HK-2 (cell line): ENCODE results near the gene FFAR2.
"Not testable (repeated sequence)": the region's sequence is repeated elsewhere in the genome, so short reads cannot be mapped to it uniquely, and the experiment has no call there.

Experiments used
- DNase-seq: peaks from one replicate; pipeline ENCODE4 v3.0.0-alpha.2; 2018; ENCODE audit not compliant: unreplicated experiment

Gene FFAR2

GRCh38 chr19:35447606-35448469 lies at the start of gene FFAR2:
FFAR2 (plus strand) TSS chr19:35448257; CDS start chr19:35449715, 1,458 bp downstream.
- DNase-seq: no peak

GRCh38 chr19:35398570-35398969 lies 49.5 kb upstream of the FFAR2 start:
- no peak for DNase-seq

GRCh38 chr19:35399231-35399630 lies 48.8 kb upstream of the FFAR2 start:
- DNase-seq: no peak

GRCh38 chr19:35399948-35400772 lies 47.9 kb upstream of the FFAR2 start:
- DNase-seq: no peak

GRCh38 chr19:35400773-35401100 lies 47.3 kb upstream of the FFAR2 start:
- no peak for DNase-seq

DNA sequence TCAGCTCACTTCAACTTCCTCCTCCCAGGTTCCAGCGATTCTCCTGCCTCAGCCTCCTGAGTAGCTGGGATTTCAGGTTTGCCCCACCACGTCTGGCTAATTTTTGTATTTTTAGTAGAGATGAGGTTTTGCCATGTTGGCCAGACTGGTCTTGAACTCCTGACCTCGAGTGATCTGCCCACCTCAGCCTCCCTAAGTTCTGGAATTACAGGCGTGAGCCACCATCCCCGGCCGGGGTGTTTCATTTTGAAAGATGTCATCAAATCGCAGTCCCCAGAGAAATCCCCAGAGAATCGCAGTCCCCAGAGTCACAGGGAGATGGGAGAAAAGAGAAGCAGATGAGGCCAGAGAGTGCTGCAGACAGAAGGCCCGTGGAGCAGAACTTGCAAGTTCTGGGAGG lies 46.6 kb upstream of the FFAR2 start:
- DNase-seq: not testable (repeated sequence)

GRCh38 chr19:35403116-35403760 lies 44.8 kb upstream of the FFAR2 start:
- DNase-seq: no peak

- DNase-seq: peak; percentile 65
Observed at GRCh38 chr19:35404879-35405622, 43.0 kb upstream of the FFAR2 start.

- no peak for DNase-seq
Observed at GRCh38 chr19:35407619-35408018, 40.4 kb upstream of the FFAR2 start.

DNA sequence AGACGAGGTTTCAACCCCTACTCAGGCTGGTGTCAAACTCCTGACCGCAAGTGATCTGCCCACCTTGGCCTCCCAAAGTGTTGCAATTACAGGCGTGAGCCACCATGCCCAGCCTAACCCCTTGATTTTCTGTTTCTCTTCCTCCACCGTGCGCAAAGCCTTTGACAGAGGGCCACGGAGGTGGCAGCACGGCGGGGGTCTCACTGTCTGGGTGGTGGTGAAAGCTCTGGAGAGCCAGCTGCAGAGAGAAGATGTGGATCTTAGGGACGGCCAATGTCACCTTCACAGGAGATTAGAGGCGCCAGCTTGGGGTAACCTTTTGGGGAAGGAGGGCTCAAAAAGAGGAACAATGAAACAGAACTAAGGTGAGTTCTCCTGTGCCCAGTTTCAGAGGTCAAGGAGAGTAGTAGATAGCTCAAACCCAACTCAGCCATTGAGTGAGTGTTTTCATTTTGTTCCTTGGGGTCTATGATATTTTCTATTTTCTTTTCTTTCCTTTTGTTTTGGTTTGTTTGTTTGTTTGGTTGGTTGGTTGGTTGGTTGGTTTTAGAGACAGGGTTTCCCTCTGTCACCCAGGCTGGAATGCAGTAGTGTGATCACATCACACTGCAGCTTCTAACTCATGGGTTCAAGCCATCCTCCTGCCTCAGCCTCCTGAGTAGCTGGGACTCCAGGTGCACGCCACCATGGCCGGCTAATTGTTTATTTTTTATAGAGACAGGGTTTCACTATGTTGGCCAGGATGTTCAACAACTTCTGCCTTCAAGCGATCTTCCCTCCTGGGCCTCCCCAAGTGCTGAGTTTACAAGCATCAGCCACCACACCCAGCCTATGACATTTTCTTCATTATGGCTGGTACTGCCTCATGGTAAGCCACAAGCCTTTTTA lies 39.5 kb upstream of the FFAR2 start:
- no peak for DNase-seq

DNA sequence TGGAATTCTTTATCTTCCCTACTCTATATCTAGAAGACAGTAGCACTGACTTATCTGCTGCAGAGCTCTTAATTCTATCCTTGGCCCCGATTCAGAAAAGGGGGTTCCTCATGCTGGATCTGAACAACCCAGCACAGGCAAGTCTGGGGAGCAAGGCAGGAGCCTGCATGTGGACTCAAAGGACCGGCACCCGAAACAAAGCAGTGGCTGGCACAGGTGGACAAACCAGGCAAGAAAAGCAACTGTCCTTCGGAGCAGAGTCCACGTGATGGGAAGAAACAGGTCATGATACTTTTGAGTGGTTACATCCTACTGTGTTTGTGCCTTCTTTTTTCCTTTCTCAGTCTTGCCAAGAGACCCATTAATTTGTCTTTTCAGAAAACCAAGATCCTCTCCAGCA lies 38.9 kb upstream of the FFAR2 start:
- DNase-seq: no peak

DNA sequence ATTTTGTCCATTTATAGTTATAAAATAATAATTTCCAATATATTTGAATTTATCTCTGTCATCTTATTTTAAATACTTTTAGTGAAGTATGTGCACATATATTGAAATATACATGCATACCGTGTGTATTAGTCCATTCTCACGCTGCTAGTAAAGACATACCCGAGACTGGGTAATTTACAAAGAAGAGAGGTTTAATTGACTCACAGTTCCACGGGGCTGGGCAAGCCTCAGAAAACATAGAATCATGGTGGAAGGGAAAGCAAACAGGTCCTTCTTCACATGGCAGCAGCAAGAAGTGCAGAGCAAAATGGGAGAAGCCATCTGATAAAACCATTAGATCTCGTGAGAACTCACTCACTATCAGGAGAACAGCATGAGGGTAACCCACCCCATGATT lies 37.6 kb upstream of the FFAR2 start:
- DNase-seq: no peak

- DNase-seq: no peak
Observed at GRCh38 chr19:35414442-35414841, 33.6 kb upstream of the FFAR2 start.

DNA sequence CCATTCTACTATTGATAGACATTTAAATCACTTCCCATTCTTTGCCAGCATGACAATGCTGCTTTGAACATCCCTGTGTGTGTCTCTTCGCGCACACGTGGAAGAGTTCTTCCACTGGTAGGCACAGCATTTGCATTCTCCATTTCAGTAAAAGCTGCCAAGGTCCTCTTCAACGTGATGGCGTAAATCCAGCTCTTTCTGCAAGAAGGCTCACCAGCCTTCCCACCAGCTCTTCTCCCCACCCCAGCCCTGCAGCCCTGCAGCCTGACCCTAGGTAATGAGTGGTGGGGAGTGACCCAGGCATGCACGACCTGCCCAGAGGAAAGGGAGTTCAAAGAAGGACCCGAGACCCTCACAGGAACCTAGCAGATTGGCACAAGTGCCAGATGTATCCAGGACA lies 31.7 kb upstream of the FFAR2 start:
- DNase-seq: no peak

DNA sequence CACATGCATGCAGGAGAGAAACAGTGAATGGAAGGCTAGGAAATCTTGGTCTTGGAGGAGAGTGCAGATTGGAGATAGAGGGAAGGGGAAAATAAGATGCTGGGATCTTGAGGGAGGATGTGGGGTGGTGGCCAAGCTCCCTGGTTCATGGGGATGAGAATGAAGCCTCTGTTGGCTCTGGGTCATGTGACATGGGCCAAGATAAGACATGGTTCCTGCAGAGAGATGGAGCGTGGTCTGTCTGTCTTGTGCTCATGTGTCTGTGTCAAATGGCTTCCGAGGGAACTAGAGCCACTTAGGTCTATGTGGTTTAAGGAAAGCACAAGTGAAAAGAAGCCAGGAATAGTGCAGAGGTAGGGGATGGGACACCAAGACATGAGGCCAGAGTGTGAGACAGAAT lies 30.8 kb upstream of the FFAR2 start:
- no peak for DNase-seq

DNA sequence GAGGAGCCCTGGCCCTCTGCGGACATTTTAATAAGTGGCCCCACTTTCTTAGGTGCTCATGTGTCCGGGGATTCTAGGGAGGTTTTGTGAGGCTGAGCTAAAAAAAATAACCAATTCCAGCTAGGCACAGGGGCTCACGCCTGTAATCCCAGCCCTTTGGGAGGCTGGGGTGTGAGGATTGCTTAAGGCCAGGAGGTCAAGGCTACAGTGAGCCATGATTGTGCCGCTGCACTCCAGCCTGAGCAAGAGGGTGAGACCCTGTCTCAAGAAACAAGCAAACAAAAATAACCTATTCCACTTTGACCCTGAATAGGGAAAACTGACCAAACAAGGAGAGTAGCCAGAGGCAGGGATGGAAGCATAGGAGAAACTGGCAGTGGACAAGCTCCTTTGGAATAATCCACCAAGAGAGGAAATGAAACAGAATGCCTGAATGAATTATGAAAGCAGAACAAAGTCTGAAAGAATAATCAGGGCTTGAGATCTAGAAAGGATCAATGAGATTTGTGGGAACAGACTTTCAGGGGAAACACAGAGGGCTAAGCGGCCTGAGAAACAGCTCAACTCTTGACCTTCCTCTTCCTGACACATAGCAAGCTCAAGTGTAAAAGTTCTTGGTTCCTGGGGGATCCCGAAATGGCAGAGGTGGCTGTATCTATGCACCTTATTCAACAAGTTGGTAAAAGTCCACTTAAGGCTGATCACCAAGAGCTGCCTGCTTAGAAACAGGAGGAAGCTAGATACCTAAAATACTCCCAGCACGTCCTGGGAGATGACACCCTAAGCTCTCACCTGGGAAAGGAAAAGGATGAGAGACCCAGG lies 30.1 kb upstream of the FFAR2 start:
- no peak for DNase-seq

- DNase-seq: no peak
Observed at GRCh38 chr19:35419046-35419445, 29.0 kb upstream of the FFAR2 start.

- no peak for DNase-seq
Observed at GRCh38 chr19:35419805-35420204, 28.3 kb upstream of the FFAR2 start.

DNA sequence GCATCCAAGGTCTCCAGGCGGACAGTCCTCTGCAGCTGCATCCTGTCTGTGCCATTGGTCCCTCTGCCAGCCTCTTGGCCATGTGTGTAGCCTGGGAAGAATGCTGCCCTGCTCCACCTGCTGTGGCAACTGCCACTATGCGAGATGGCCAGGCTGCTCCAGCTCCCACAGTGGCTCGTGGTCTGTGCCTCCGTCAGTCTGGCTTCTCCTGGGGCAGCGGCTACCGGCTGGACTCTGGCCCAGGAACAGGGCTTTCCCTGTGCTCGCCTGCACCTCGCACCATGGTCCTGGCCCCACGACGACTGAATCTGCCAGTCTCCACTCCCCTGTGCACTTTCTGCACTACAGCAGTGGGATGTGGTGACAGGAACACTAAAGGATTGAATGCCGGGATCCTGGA lies 26.7 kb upstream of the FFAR2 start:
- no peak for DNase-seq

DNA sequence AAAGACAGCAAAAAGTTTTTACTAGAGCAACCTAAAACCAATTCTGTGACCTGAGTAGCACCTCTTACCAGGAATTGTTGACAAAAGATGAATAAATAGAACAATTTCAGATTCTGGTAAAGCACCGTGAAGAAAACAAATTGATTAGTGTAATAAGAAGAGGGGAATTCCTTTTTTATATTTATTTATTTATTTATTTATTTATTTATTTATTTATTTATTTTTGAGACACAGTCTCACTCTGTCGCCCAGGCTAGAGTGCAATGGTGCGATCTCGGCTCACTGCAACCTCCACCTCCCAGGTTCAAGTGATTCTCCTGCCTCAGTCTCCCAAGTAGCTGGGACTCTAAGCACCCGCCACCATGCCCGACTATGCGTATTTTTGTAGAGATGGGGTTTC lies 24.7 kb upstream of the FFAR2 start:
- DNase-seq: not testable (repeated sequence)
